ENCODE measurements around the gene DRC7. TPM values are rescaled to one million over a fixed set of nuclear protein-coding genes. Genes with fewer than 3 reads are reported as not detected.

DRC7 gene
- total and polyA plus RNA-seq, 9 of the 15 experiments (the other 6 are each of a cell fraction or from before 2014, with no cell fraction given): 0.04 to 0.33 (median 0.12) TPM; not detected in 3

- TF ChIP-seq, protein P1, sequence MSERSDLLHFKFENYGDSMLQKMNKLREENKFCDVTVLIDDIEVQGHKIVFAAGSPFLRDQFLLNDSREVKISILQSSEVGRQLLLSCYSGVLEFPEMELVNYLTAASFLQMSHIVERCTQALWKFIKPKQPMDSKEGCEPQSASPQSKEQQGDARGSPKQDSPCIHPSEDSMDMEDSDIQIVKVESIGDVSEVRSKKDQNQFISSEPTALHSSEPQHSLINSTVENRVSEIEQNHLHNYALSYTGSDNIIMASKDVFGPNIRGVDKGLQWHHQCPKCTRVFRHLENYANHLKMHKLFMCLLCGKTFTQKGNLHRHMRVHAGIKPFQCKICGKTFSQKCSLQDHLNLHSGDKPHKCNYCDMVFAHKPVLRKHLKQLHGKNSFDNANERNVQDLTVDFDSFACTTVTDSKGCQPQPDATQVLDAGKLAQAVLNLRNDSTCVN (CRISPR knock-in tag; IDR thresholded peaks at IDR 0.05): peak; percentile 81; the same call in 1 of the 2 replicates
- TF ChIP-seq LARP7 (IDR thresholded peaks at IDR 0.05): peak; percentile 76; the same call in 1 of the 2 replicates
- TF ChIP-seq ZKSCAN8 (CRISPR knock-in tag; IDR thresholded peaks at IDR 0.05): no peak
- peak in 1 of 2 experiments; percentile 25; a peak in 1 of 4 replicates for TF ChIP-seq MAZ (CRISPR knock-in tag; conservative IDR thresholded peaks at IDR 0.05 in 1 of 2, IDR thresholded peaks at IDR 0.05 in 1 of 2)
- TF ChIP-seq PURB (CRISPR knock-in tag; IDR thresholded peaks at IDR 0.05; ENCODE audit: low read depth): no peak
- no peak for TF ChIP-seq ZNF766 (CRISPR knock-in tag; conservative IDR thresholded peaks at IDR 0.05)
- TF ChIP-seq ATF1 (CRISPR knock-in tag; IDR thresholded peaks at IDR 0.05): no peak
- TF ChIP-seq ATF1 (tag; IDR thresholded peaks at IDR 0.05): peak; percentile 7; the same call in 1 of the 2 replicates
- no peak for TF ChIP-seq COPS2 (conservative IDR thresholded peaks at IDR 0.05)
- 0 out of 4 replicates have a peak, but pooled peaks of 1 of the 2 experiments have one; percentile 15 for TF ChIP-seq TBL1XR1 (IDR thresholded peaks at IDR 0.05; ENCODE audit: low read length in 2 of 2)
- peak; percentile 58; the same call in 1 of the 2 replicates for TF ChIP-seq PML (IDR thresholded peaks at IDR 0.05; ENCODE audit: low read length)
- peak; percentile 75; the same call in 1 of the 2 replicates for TF ChIP-seq SOX6 (IDR thresholded peaks at IDR 0.05)
- peak; percentile 81; the same call in 1 of the 2 replicates for TF ChIP-seq ESRRA (IDR thresholded peaks at IDR 0.05; ENCODE audit: borderline replicate concordance, low read depth)
- peak; percentile 12; the same call in 1 of the 2 replicates for TF ChIP-seq PKNOX1 (IDR thresholded peaks at IDR 0.05)
- TF ChIP-seq RCOR1 (IDR thresholded peaks at IDR 0.05; ENCODE audit: borderline replicate concordance in 1 of 2, low read depth in 2 of 2, low read length in 2 of 2): peak in 1 of 2 experiments; percentile 95; a peak in 3 of 4 replicates
- TF ChIP-seq, protein P2, sequence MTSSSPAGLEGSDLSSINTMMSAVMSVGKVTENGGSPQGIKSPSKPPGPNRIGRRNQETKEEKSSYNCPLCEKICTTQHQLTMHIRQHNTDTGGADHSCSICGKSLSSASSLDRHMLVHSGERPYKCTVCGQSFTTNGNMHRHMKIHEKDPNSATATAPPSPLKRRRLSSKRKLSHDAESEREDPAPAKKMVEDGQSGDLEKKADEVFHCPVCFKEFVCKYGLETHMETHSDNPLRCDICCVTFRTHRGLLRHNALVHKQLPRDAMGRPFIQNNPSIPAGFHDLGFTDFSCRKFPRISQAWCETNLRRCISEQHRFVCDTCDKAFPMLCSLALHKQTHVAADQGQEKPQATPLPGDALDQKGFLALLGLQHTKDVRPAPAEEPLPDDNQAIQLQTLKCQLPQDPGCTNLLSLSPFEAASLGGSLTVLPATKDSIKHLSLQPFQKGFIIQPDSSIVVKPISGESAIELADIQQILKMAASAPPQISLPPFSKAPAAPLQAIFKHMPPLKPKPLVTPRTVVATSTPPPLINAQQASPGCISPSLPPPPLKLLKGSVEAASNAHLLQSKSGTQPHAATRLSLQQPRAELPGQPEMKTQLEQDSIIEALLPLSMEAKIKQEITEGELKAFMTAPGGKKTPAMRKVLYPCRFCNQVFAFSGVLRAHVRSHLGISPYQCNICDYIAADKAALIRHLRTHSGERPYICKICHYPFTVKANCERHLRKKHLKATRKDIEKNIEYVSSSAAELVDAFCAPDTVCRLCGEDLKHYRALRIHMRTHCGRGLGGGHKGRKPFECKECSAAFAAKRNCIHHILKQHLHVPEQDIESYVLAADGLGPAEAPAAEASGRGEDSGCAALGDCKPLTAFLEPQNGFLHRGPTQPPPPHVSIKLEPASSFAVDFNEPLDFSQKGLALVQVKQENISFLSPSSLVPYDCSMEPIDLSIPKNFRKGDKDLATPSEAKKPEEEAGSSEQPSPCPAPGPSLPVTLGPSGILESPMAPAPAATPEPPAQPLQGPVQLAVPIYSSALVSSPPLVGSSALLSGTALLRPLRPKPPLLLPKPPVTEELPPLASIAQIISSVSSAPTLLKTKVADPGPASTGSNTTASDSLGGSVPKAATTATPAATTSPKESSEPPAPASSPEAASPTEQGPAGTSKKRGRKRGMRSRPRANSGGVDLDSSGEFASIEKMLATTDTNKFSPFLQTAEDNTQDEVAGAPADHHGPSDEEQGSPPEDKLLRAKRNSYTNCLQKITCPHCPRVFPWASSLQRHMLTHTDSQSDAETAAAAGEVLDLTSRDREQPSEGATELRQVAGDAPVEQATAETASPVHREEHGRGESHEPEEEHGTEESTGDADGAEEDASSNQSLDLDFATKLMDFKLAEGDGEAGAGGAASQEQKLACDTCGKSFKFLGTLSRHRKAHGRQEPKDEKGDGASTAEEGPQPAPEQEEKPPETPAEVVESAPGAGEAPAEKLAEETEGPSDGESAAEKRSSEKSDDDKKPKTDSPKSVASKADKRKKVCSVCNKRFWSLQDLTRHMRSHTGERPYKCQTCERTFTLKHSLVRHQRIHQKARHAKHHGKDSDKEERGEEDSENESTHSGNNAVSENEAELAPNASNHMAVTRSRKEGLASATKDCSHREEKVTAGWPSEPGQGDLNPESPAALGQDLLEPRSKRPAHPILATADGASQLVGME (CRISPR knock-in tag; IDR thresholded peaks at IDR 0.05): peak; percentile 93
- 0 out of 2 replicates have a peak, but pooled peaks have one; percentile 30 for TF ChIP-seq EHMT2 (IDR thresholded peaks at IDR 0.05)
- 0 out of 4 replicates have a peak, but pooled peaks have one; percentile 29 to 49 for TF ChIP-seq FOXK2 (conservative IDR thresholded peaks at IDR 0.05 in 1 of 2, IDR thresholded peaks at IDR 0.05 in 1 of 2; ENCODE audit: low read depth in 2 of 2)
- peak in 1 of 2 experiments; percentile 84; a peak in 2 of 4 replicates for TF ChIP-seq HDAC1 (IDR thresholded peaks at IDR 0.05)
- no peak for TF ChIP-seq GABPB2 (CRISPR knock-in tag; conservative IDR thresholded peaks at IDR 0.05)
- TF ChIP-seq KAT8 (IDR thresholded peaks at IDR 0.05; ENCODE audit: low read depth): no peak
These were observed 3.7 kb upstream of the DRC7 start (continued) for GRCh38 chr16:57690782-57691471.
